Liver (tissue), 9 donors: Measurements from ENCODE around the gene C16orf92. TPM values are rescaled to one million over a fixed set of nuclear protein-coding genes. Genes with fewer than 3 reads are reported as not detected.

ENCODE experiments used
- DNase-seq: peaks from one replicate; pipeline ENCODE4 v3.0.0-alpha.2; 2017; ENCODE audit warnings: low spot score
- H3K27ac ChIP-seq, 2 donors: one replicate each; pipeline ENCODE4 v1.7.0; 2013; ENCODE audit warnings: inconsistent platforms in 2 of 2, low read length in 2 of 2, control low read depth in 1 of 2, low read depth in 1 of 2, mild to moderate bottlenecking in 1 of 2
- H3K27me3 ChIP-seq, 4 donors: one replicate each; pipeline versions ENCODE4 v1.6.1 to v1.7.0; 2013; ENCODE audit warnings: low read length in 3 of 4, inconsistent platforms in 1 of 4, mild to moderate bottlenecking in 1 of 4, moderate library complexity in 1 of 4; ENCODE audit not compliant: control insufficient read depth in 4 of 4, insufficient read depth in 4 of 4
- H3K36me3 ChIP-seq, 4 donors: one replicate each; pipeline versions ENCODE4 v1.6.1 to v1.7.0; 2013; ENCODE audit warnings: low read length in 3 of 4, mild to moderate bottlenecking in 3 of 4, low read depth in 1 of 4, moderate library complexity in 1 of 4; ENCODE audit not compliant: control insufficient read depth in 4 of 4, insufficient read depth in 3 of 4
- H3K4me1 ChIP-seq, 4 donors: one replicate each; pipeline versions ENCODE4 v1.6.1 to v1.7.0; 2013; ENCODE audit warnings: low read length in 3 of 4, mild to moderate bottlenecking in 3 of 4, moderate library complexity in 1 of 4; ENCODE audit not compliant: control insufficient read depth in 4 of 4, insufficient read depth in 4 of 4
- H3K4me3 ChIP-seq, 3 donors: one replicate each; pipeline versions ENCODE4 v1.6.1 to v1.7.0; 2013; ENCODE audit warnings: low read length in 3 of 3, control low read depth in 1 of 3, low read depth in 1 of 3, mild to moderate bottlenecking in 1 of 3
- H3K9ac ChIP-seq, 2 donors: one replicate each; pipeline ENCODE4 v1.7.0; 2013; ENCODE audit warnings: low read length in 2 of 2, mild to moderate bottlenecking in 2 of 2, moderate library complexity in 2 of 2, control low read depth in 1 of 2, low read depth in 1 of 2
- H3K9me3 ChIP-seq, 4 donors: one replicate each; pipeline versions ENCODE4 v1.6.1 to v1.7.0; 2013; ENCODE audit warnings: low read length in 3 of 4; ENCODE audit not compliant: control insufficient read depth in 4 of 4
- CTCF ChIP-seq: fragments of 150-350 bp; IDR thresholded peaks from 2 replicates; pipeline ENCODE4 v1.5.1; 2017; ENCODE audit warnings: improper control_type of control experiment, low read depth, low read length; ENCODE audit not compliant: missing input control
- EGR1 ChIP-seq, 2 donors: IDR thresholded peaks; 2 replicates each; pipeline ENCODE4 v1.6.1; 2016 to 2018; ENCODE audit warnings: antibody characterized with exemption in 2 of 2, low read depth in 2 of 2
- FOXA2 ChIP-seq: IDR thresholded peaks from 2 replicates; pipeline ENCODE4 v1.6.1; 2016; ENCODE audit warnings: antibody characterized with exemption
- GABPA ChIP-seq, 2 donors: IDR thresholded peaks in 1 of 2; conservative IDR thresholded peaks in 1 of 2; 2 replicates each; pipeline ENCODE4 v1.6.1; 2016; ENCODE audit warnings: antibody characterized with exemption in 2 of 2, mild to moderate bottlenecking in 1 of 2, moderate library complexity in 1 of 2
- HNF4A ChIP-seq, 2 donors: conservative IDR thresholded peaks; 2 replicates each; pipeline ENCODE4 v1.6.1; 2016; ENCODE audit warnings: antibody characterized with exemption in 2 of 2, mild to moderate bottlenecking in 2 of 2
- HNF4G ChIP-seq: IDR thresholded peaks from 2 replicates; pipeline ENCODE4 v1.6.1; 2016; ENCODE audit warnings: antibody characterized with exemption
- JUND ChIP-seq, 2 donors: IDR thresholded peaks; 2 replicates each; pipeline ENCODE4 v1.6.1; 2016; ENCODE audit warnings: antibody characterized with exemption in 2 of 2
- NR2F2 ChIP-seq: IDR thresholded peaks from 2 replicates; pipeline ENCODE4 v1.6.1; 2016; ENCODE audit warnings: antibody characterized with exemption
- RAD21 ChIP-seq, 2 donors: IDR thresholded peaks; 2 replicates each; pipeline ENCODE4 v1.6.1; 2016; ENCODE audit warnings: antibody characterized with exemption in 2 of 2, mild to moderate bottlenecking in 2 of 2
- RXRA ChIP-seq, 2 donors: IDR thresholded peaks; 2 replicates each; pipeline ENCODE4 v1.6.1; 2017 to 2018; ENCODE audit warnings: antibody characterized with exemption in 2 of 2, mild to moderate bottlenecking in 1 of 2
- SP1 ChIP-seq: IDR thresholded peaks from 2 replicates; pipeline ENCODE4 v1.6.1; 2018; ENCODE audit warnings: antibody characterized with exemption, mild to moderate bottlenecking
- TAF1 ChIP-seq: conservative IDR thresholded peaks from 2 replicates; pipeline ENCODE4 v1.6.1; 2016; ENCODE audit warnings: antibody characterized with exemption, mild to moderate bottlenecking
- ZBTB33 ChIP-seq: IDR thresholded peaks from 2 replicates; pipeline ENCODE4 v1.6.1; 2016; ENCODE audit warnings: antibody characterized with exemption
- WGBS: extraction: QIAGEN DNeasy Blood & Tissue Kit; methylation state at CpG from one replicate; pipeline ENCODE4 v1.1.7; 2013; 5-methylcytosine and 5-hydroxymethylcytosine counted together
- polyA plus RNA-seq, 2 donors: library from polyadenylated mRNA; stranded (reverse) in 1 of 2; unstranded in 1 of 2; fragments of 200-250 nt in 1 of 2; fragments of >200 nt in 1 of 2; fragmentation: Nextera tagmentation in 1 of 2; extraction: Ambion mirVana in 1 of 2; gene quantifications; one replicate each; pipeline versions ENCODE4 v1.2.1 to v1.2.3, GENCODE V29; 2013 to 2015
- total RNA-seq, 2 donors: library from RNA; depleted of rRNA; stranded (reverse); fragments of >200 nt; gene quantifications; one replicate each; pipeline ENCODE4 v1.2.3, GENCODE V29; 2014
- TF ChIP-seq, protein P1 (sequence below): IDR thresholded peaks from 2 replicates; pipeline ENCODE4 v1.6.1; 2016; ENCODE audit warnings: antibody characterized with exemption
- TF ChIP-seq, protein P2 (sequence below): IDR thresholded peaks from 2 replicates; pipeline ENCODE4 v1.6.1; 2016; ENCODE audit warnings: antibody characterized with exemption, mild to moderate bottlenecking
- TF ChIP-seq, protein P3 (sequence below): IDR thresholded peaks from 2 replicates; pipeline ENCODE4 v1.6.1; 2016; ENCODE audit warnings: antibody characterized with exemption
- donor health status: healthy.
- donor health status: healthy.
- donor health status: healthy.
- donor health status: healthy.
- donor health status: healthy.

Gene C16orf92
- total and polyA plus RNA-seq, 4 donors, result not detected

- H3K4me3 ChIP-seq, result peak within 1 kb of the TSS in 1 of 3 donors; percentile 46
- 2% methylated on average over 99 of the region's 99 CpGs for WGBS
- DNase-seq, result no peak
Measured at GRCh38 chr16:30010844-30011713, 11.9 kb upstream of the C16orf92 start, which contains the start of gene DOC2A. Gene DOC2A (minus strand): TSS chr16:30011027. CDS start chr16:30010222, 805 bp downstream.

More at GRCh38 chr16:30010844-30011713, 11.9 kb upstream of the C16orf92 start, which contains the start of gene DOC2A:
- TF ChIP-seq ZBTB33, result no peak
- TF ChIP-seq, protein P1, sequence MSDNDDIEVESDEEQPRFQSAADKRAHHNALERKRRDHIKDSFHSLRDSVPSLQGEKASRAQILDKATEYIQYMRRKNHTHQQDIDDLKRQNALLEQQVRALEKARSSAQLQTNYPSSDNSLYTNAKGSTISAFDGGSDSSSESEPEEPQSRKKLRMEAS, result no peak
- TF ChIP-seq JUND (IDR thresholded peaks at IDR 0.05), result no peak
- TF ChIP-seq EGR1 (IDR thresholded peaks at IDR 0.05; ENCODE audit: low read depth in 2 of 2), result no peak
- TF ChIP-seq HNF4A (conservative IDR thresholded peaks at IDR 0.05), result no peak
- TF ChIP-seq SP1, result no peak
- TF ChIP-seq, protein P2, sequence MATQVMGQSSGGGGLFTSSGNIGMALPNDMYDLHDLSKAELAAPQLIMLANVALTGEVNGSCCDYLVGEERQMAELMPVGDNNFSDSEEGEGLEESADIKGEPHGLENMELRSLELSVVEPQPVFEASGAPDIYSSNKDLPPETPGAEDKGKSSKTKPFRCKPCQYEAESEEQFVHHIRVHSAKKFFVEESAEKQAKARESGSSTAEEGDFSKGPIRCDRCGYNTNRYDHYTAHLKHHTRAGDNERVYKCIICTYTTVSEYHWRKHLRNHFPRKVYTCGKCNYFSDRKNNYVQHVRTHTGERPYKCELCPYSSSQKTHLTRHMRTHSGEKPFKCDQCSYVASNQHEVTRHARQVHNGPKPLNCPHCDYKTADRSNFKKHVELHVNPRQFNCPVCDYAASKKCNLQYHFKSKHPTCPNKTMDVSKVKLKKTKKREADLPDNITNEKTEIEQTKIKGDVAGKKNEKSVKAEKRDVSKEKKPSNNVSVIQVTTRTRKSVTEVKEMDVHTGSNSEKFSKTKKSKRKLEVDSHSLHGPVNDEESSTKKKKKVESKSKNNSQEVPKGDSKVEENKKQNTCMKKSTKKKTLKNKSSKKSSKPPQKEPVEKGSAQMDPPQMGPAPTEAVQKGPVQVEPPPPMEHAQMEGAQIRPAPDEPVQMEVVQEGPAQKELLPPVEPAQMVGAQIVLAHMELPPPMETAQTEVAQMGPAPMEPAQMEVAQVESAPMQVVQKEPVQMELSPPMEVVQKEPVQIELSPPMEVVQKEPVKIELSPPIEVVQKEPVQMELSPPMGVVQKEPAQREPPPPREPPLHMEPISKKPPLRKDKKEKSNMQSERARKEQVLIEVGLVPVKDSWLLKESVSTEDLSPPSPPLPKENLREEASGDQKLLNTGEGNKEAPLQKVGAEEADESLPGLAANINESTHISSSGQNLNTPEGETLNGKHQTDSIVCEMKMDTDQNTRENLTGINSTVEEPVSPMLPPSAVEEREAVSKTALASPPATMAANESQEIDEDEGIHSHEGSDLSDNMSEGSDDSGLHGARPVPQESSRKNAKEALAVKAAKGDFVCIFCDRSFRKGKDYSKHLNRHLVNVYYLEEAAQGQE, result no peak
- no peak for TF ChIP-seq RXRA (IDR thresholded peaks at IDR 0.05)
- TF ChIP-seq CTCF, result no peak
- no peak for TF ChIP-seq TAF1
- TF ChIP-seq NR2F2, result no peak
- no peak for TF ChIP-seq GABPA (IDR thresholded peaks at IDR 0.05 in 1 of 2, conservative IDR thresholded peaks at IDR 0.05 in 1 of 2)
- no peak for TF ChIP-seq FOXA2
- TF ChIP-seq HNF4G, result no peak
- no peak for TF ChIP-seq RAD21 (IDR thresholded peaks at IDR 0.05)
- TF ChIP-seq, protein P3, sequence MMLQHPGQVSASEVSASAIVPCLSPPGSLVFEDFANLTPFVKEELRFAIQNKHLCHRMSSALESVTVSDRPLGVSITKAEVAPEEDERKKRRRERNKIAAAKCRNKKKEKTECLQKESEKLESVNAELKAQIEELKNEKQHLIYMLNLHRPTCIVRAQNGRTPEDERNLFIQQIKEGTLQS, result no peak
- Histone ChIP-seq H3K9ac (no peak within 1 kb of the TSS), H3K36me3 (peaks cover 0 to under 1% (median 0%) of the 10 kb centered on the region in 4 donors), H3K27ac (no peak within 1 kb of the TSS), H3K4me1 (peaks cover 4 to 9% (median 4%) of the 10 kb centered on the region in 4 donors), H3K27me3 (peaks cover 0 to 9% (median 4%) of the 10 kb centered on the region in 4 donors), H3K9me3 (no peaks in the 10 kb centered on the region)
